HepG2 (cell line): ENCODE results near the gene ZG16. TPM values are rescaled to one million over a fixed set of nuclear protein-coding genes. Genes with fewer than 3 reads are reported as not detected.

Experiments
- ADNP ChIP-seq: sonication (generic); formaldehyde crosslinking; IDR thresholded peaks from 2 replicates; pipeline ENCODE4 v1.4.0; 2020; ENCODE audit warnings: missing genetic modification reagents
- ARID2 ChIP-seq: sonication (generic); formaldehyde crosslinking; IDR thresholded peaks from 2 replicates; pipeline ENCODE4 v1.8.1; 2022; ENCODE audit warnings: mild to moderate bottlenecking, missing genetic modification reagents, borderline replicate concordance
- GLI4 ChIP-seq: sonication (generic); formaldehyde crosslinking; IDR thresholded peaks from 2 replicates; pipeline ENCODE4 v1.5.1; 2020; ENCODE audit warnings: missing genetic modification reagents, mild to moderate bottlenecking, moderate library complexity, borderline replicate concordance
- GMEB2 ChIP-seq: IDR thresholded peaks from 2 replicates; pipeline ENCODE4 v1.6.1; 2016; ENCODE audit warnings: missing biosample characterization, missing genetic modification reagents, low read depth
- GPBP1L1 ChIP-seq: sonication (generic); formaldehyde crosslinking; IDR thresholded peaks from 2 replicates; pipeline ENCODE4 v1.5.0; 2020; ENCODE audit warnings: mild to moderate bottlenecking, missing genetic modification reagents
- NFE2 ChIP-seq: sonication (generic); formaldehyde crosslinking; IDR thresholded peaks from 2 replicates; pipeline ENCODE4 v1.4.0; 2020; ENCODE audit warnings: missing genetic modification reagents
- NR0B2 ChIP-seq: sonication (generic); formaldehyde crosslinking; IDR thresholded peaks from 2 replicates; pipeline ENCODE4 v1.4.0; 2020; ENCODE audit warnings: mild to moderate bottlenecking, missing genetic modification reagents
- NR2F1 ChIP-seq, 2 experiments: fragments of 450-650 bp in 1 of 2; formaldehyde crosslinking in 1 of 2; IDR thresholded peaks; 2 replicates each; pipeline versions ENCODE4 v1.5.0 to v1.6.1; 2016 to 2020; ENCODE audit warnings: mild to moderate bottlenecking in 1 of 2, missing compliant biosample characterization in 1 of 2, missing genetic modification reagents in 1 of 2, moderate library complexity in 1 of 2
- NRL ChIP-seq: sonication (generic); formaldehyde crosslinking; IDR thresholded peaks from 2 replicates; pipeline ENCODE4 v1.5.0; 2020; ENCODE audit warnings: missing genetic modification reagents, mild to moderate bottlenecking, moderate library complexity, borderline replicate concordance
- PLSCR1 ChIP-seq: sonication (generic); formaldehyde crosslinking; IDR thresholded peaks from 2 replicates; pipeline ENCODE4 v1.5.0; 2020; ENCODE audit warnings: missing genetic modification reagents, mild to moderate bottlenecking, borderline replicate concordance
- POGK ChIP-seq: sonication (generic); formaldehyde crosslinking; conservative IDR thresholded peaks from 2 replicates; pipeline ENCODE4 v1.8.0; 2022; ENCODE audit warnings: mild to moderate bottlenecking, moderate library complexity, missing genetic modification reagents
- REL ChIP-seq: sonication (generic); formaldehyde crosslinking; conservative IDR thresholded peaks from 2 replicates; pipeline ENCODE4 v1.8.0; 2022; ENCODE audit warnings: mild to moderate bottlenecking, missing genetic modification reagents, moderate library complexity
- TAF1 ChIP-seq: sonication (generic); formaldehyde crosslinking; IDR thresholded peaks from 2 replicates; pipeline ENCODE4 v1.4.0; 2020; ENCODE audit warnings: missing genetic modification reagents
- TCF12 ChIP-seq, 2 experiments: fragments of 450-650 bp in 1 of 2; sonication (generic) in 1 of 2; formaldehyde crosslinking in 1 of 2; IDR thresholded peaks; 2 replicates each; pipeline versions ENCODE4 v1.6.1 to v1.8.0; 2017 to 2022; ENCODE audit warnings: antibody characterized with exemption in 1 of 2, mild to moderate bottlenecking in 1 of 2, missing genetic modification reagents in 1 of 2, moderate library complexity in 1 of 2
- TIGD3 ChIP-seq: sonication (generic); formaldehyde crosslinking; IDR thresholded peaks from 2 replicates; pipeline ENCODE4 v1.5.1; 2020; ENCODE audit warnings: mild to moderate bottlenecking, missing genetic modification reagents, borderline replicate concordance
- ZNF205 ChIP-seq: IDR thresholded peaks from 2 replicates; pipeline ENCODE4 v1.6.1; 2018; ENCODE audit warnings: missing biosample characterization, missing genetic modification reagents
- ZNF263 ChIP-seq: sonication (generic); formaldehyde crosslinking; IDR thresholded peaks from 2 replicates; pipeline ENCODE4 v1.4.0; 2020; ENCODE audit warnings: missing genetic modification reagents
- ZNF543 ChIP-seq: sonication (generic); formaldehyde crosslinking; IDR thresholded peaks from 2 replicates; pipeline ENCODE4 v1.4.0; 2020; ENCODE audit warnings: mild to moderate bottlenecking, missing genetic modification reagents
- ZNF563 ChIP-seq: sonication (generic); formaldehyde crosslinking; IDR thresholded peaks from 2 replicates; pipeline ENCODE4 v1.8.0; 2022; ENCODE audit warnings: mild to moderate bottlenecking, moderate library complexity, missing genetic modification reagents
- ZNF572 ChIP-seq: sonication (generic); formaldehyde crosslinking; IDR thresholded peaks from 2 replicates; pipeline ENCODE4 v1.5.1; 2020; ENCODE audit warnings: mild to moderate bottlenecking, missing genetic modification reagents
- polyA plus RNA-seq, 8 experiments: library from polyadenylated mRNA; depleted of rRNA in 3 of 8; stranded (reverse) in 7 of 8; unstranded in 1 of 8; fragments of >200 nt; fragmentation: Illumina TruSeq in 4 of 8; extraction: Trizol in 4 of 8; gene quantifications; 2 replicates each; pipeline versions ENCODE4 v1.2.1 to v1.2.3, GENCODE V29; 2011 to 2016; ENCODE audit warnings: low read depth in 4 of 8, missing spikeins in 1 of 8, mixed read lengths in 1 of 8; ENCODE audit not compliant: insufficient read depth in 1 of 8
- total RNA-seq, 5 experiments: library from RNA; depleted of rRNA; stranded (reverse); fragments of >200 nt; fragmentation: Illumina TruSeq; extraction: Trizol; gene quantifications; 2 replicates each; pipeline ENCODE4 v1.2.3, GENCODE V29; 2016; ENCODE audit warnings: low read depth in 1 of 5

The ZG16 gene
- total and polyA plus RNA-seq, 2 of the 13 experiments (the other 11 are each of a cell fraction or from before 2014, with no cell fraction given) = 0.04 to 0.07 TPM

GRCh38 chr16:29812754-29813643 is 34.9 kb downstream of the ZG16 start (continued):
- TF ChIP-seq POGK (no peak), TCF12 (IDR thresholded peaks at IDR 0.05) (no peak), TCF12 (CRISPR knock-in tag; IDR thresholded peaks at IDR 0.05) (no peak), TIGD3 (CRISPR knock-in tag) (0 out of 2 replicates have a peak, but pooled peaks have one; percentile 11), GMEB2 (CRISPR knock-in tag) (no peak), NR2F1 (CRISPR knock-in tag; IDR thresholded peaks at IDR 0.05) (no peak), PLSCR1 (no peak), ZNF263 (0 out of 2 replicates have a peak, but pooled peaks have one; percentile 16), ADNP (CRISPR knock-in tag) (no peak), ARID2 (no peak), REL (CRISPR knock-in tag) (no peak), ZNF572 (CRISPR knock-in tag) (no peak), GLI4 (CRISPR knock-in tag) (no peak), ZNF563 (CRISPR knock-in tag) (no peak), NR0B2 (CRISPR knock-in tag) (no peak), NRL (CRISPR knock-in tag) (0 out of 2 replicates have a peak, but pooled peaks have one; percentile 4), ZNF543 (CRISPR knock-in tag) (no peak), NFE2 (peak; percentile 21; the same call in 1 of the 2 replicates), TAF1 (no peak), GPBP1L1 (no peak), ZNF205 (CRISPR knock-in tag) (no peak)
